GM19351 (cell line): ENCODE data around the gene MICU1.
"Not testable (repeated sequence)": the region's sequence is repeated elsewhere in the genome, so short reads cannot be mapped to it uniquely, and the experiment has no call there.

Experiments used
- ATAC-seq: cut with Tn5 transposase; IDR thresholded peaks from one replicate; pipeline ENCODE4 v1.9.1; 2021; ENCODE audit warnings: mild to moderate bottlenecking, moderate library complexity; ENCODE audit not compliant: unreplicated experiment

MICU1 gene

DNA sequence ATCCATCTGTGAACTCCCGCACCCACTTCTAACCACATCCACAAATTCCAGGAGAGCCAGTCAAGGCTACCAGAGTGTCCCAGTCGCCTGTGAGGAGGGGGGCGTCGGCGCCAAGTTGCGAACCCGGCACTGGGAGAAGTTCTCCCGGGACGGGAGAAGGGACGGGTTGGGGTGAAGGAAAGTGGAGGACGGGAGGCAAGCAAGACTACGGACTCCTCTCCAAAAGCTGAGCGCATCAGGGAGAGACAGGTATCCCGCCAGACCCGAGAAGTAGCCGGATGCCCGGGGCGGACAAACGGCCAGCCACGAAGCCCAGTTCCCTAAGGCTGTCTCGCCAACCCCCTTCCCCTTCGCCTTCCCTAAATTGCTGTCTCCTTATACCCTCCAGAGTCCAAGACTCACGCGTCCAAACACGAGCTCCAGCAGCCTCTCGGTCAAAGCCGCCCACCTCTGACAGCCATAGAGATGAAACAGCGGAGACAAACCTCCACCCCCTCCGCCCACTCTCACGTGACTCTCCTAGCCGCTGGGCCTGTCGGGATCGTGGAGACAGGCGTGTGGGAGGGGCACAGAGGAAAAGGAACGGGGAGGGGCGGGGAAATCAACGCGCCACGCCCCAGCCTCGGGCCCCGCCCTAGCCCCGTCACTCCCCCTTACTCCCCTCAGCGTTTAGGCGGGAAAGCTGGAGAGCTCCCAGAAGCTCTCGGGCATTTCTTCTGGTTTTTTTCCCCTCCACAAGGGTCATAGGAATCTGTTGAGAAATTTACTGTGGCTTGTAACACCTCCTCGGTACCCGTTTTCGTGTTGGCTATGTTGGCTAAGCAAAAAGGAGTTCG lies at the start of gene MICU1:
Gene MICU1 (minus strand): TSS at position 472 of the 836 bp plus-strand sequence. CDS start 59,286 bp downstream, outside the sequence.
- ATAC-seq, result peak; percentile 91

DNA sequence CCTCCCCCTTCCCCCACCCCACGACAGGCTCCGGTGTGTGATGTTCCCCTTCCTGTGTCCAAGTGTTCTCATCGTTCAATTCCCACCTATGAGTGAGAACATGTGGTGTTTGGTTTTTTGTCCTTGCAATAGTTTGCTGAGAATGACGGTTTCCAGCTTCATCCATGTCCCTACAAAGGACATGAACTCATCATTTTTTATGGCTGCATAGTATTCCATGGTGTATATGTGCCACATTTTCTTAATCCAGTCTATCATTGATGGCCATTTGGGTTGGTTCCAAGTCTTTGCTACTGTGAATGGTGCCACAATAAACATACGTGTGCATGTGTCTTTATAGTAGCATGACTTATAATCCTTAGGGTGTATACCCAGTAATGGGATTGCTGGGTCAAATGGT lies 48.3 kb upstream of the MICU1 start:
- not testable (repeated sequence) for ATAC-seq

- ATAC-seq, result no peak
Measured at GRCh38 chr10:72673280-72673679, 47.4 kb upstream of the MICU1 start.

GRCh38 chr10:72667207-72667864 lies 41.5 kb upstream of the MICU1 start:
- no peak for ATAC-seq

DNA sequence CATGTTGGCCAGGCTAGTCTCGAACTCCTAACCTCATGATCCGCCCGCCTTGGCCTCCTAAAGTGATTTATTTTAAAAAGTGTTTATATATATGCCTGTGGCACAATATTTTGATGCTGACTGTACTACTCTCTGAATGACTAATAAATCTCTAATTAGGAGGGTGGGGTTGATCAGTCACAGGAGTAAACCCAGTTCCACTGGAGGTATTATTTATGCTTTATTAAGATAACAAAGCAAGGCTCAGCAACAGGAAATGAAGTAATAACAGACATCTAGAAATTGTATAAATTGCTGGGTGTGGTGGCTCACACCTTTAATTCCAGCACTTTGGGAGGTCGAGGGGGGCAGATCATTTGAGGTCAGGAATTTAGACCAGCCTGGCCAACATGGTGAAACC lies 40.0 kb upstream of the MICU1 start:
- ATAC-seq, result no peak

DNA sequence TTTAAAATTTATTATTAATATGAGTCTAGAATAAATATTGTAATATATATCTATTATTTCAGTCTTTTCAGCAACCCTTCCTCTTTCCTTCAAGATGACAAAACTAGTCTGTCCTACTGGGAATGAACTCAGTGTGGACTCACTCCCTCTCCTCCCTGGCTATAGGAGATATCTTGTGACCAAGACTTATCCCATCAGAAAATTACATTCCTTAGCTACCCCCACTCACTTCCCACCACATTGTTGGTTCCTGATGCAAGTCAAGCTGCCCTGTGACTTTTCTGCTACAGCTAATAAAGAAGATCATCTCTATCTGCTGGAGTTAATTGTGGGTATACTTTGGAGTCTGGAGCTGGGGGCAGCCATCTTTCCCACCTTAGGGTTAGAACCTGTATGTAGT lies 38.1 kb upstream of the MICU1 start:
- no peak for ATAC-seq

- ATAC-seq, result no peak
Measured at GRCh38 chr10:72661431-72661830, 35.6 kb upstream of the MICU1 start.

- no peak for ATAC-seq
Measured at GRCh38 chr10:72660220-72660619, 34.3 kb upstream of the MICU1 start.

DNA sequence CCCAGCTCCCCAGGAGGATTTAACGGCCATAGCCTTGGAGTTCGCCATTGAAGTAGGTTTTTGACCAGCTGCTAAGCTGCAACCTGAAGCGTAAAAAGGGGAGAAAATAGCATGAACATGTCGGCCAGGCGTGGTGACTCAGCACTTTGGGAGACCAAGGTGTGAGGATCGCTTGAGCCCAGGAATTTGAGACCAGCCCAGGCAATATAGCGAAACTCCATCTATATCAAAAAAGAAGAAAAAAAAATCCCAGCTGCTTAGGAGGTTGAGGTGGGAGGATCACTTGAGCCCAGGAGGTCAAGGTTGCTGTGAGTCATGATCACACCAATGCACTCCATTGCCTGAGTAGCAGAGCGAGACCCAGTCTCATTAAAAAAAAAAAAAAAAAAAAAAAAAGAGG lies 33.8 kb upstream of the MICU1 start:
- no peak for ATAC-seq

GRCh38 chr10:72658696-72659400 lies 33.0 kb upstream of the MICU1 start:
- ATAC-seq, result no peak

DNA sequence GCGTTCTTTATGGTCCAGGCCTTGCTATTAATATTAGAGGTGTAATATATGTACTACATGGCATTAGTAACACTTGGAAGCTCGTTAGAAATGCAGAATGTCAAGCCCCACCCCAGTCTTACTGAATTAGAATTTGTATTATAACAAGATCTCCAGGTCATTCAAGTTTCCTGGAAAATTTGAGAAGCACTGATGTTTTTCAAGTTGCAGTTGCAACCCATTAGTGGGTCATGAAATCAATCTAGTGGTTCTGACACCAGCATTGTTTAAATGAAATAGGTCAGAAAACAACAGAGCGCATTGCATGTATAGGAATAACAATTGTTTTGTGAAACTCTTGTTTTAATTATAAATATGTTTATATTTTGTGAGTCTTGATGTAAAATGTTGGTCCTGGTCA lies 28.8 kb upstream of the MICU1 start:
- ATAC-seq, result no peak

- no peak for ATAC-seq
Measured at GRCh38 chr10:72653383-72654096, 27.7 kb upstream of the MICU1 start.

GRCh38 chr10:72649291-72649690 lies 23.4 kb upstream of the MICU1 start:
- no peak for ATAC-seq

GRCh38 chr10:72648301-72648700 lies 22.4 kb upstream of the MICU1 start:
- no peak for ATAC-seq

DNA sequence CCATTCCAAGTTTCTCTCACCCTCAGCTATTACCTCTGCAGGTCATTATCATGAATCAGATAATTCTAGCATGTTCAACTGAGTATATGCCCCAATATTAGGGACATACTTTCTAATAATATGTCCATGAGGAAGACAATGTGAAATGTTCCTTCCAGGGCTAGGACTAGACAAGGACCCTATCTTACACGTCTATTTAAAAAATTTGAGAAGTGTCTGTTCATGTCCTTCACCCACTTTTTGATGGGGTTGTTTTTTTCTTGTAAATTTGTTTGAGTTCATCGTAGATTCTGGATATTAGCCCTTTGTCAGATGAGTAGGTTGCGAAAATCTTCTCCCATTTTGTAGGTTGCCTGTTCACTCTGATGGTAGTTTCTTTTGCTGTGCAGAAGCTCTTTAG lies 21.1 kb upstream of the MICU1 start:
- ATAC-seq, result not testable (repeated sequence)

GRCh38 chr10:72645263-72645858 lies 19.5 kb upstream of the MICU1 start:
- ATAC-seq, result no peak

GRCh38 chr10:72642318-72642717 lies 16.4 kb upstream of the MICU1 start:
- ATAC-seq, result no peak

DNA sequence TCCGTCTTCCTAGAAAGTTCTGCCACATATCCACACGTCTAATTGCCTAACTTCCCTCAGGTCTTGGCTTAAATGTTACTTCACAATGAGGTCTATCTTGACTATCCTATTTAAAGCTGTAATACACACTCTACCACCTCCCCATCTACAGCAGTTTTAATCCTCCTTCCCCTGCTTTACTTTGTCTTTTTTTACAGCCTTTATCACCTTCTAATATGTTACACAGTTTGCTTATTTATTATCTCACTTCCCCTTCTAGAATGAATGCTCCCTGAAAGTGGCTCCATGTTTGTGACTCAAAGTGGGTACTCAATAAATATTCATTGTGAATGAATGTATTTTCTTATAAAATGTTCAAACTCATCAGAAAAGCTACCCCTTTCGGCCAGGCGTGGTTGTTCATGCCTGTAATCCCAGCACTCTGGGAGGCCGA lies 13.6 kb upstream of the MICU1 start:
- ATAC-seq, result no peak

- no peak for ATAC-seq
Measured at GRCh38 chr10:72638586-72639440, 12.9 kb upstream of the MICU1 start.

- ATAC-seq, result peak; percentile 82
Measured at GRCh38 chr10:72637398-72637857, 11.5 kb upstream of the MICU1 start.
